Right lobe of liver (tissue), 4 donors: ENCODE measurements around the gene NFYC.

Source experiments
- CTCF ChIP-seq, 4 donors: fragments of 200-600 bp in 3 of 4; fragments of 450-650 bp in 1 of 4; IDR thresholded peaks; one replicate each; pipeline versions ENCODE4 v1.5.1 to v1.8.0; 2016 to 2022; ENCODE audit warnings: antibody characterized with exemption in 4 of 4, mild to moderate bottlenecking in 2 of 4
- POLR2A ChIP-seq: fragments of 450-650 bp; IDR thresholded peaks from one replicate; pipeline ENCODE4 v1.6.1; 2017; ENCODE audit warnings: antibody characterized with exemption, mild to moderate bottlenecking
- donor health status: DM: no; HTN: no; CAD: no.
- donor health status: DM: no; HTN: no; CAD: no.
- donor health status: DM: no; HTN: yes; CAD: no.

GRCh38 chr1:40774266-40774998 is 82.9 kb downstream of the NFYC start:
- TF ChIP-seq POLR2A (no peak), CTCF (IDR thresholded peaks at IDR 0.05) (peak; percentile 65 to 85 (median 80))
